Hepatocyte (in vitro differentiated cells): ENCODE measurements around the gene KLRC1.
"Not testable (repeated sequence)": the region's sequence is repeated elsewhere in the genome, so short reads cannot be mapped to it uniquely, and the experiment has no call there.

Experiments
- CTCF ChIP-seq: fragments of 200-600 bp; sonication (generic); IDR thresholded peaks from 2 replicates; pipeline ENCODE4 v1.5.1; 2016; ENCODE audit warnings: antibody characterized with exemption, mild to moderate bottlenecking; ENCODE audit not compliant: poor library complexity
- EZH2 ChIP-seq: fragments of 200-600 bp; sonication (generic); IDR thresholded peaks from 2 replicates; pipeline ENCODE4 v1.6.1; 2016; ENCODE audit warnings: antibody characterized with exemption, mild to moderate bottlenecking, borderline replicate concordance
- EZH2phosphoT487 ChIP-seq: fragments of 200-600 bp; sonication (generic); IDR thresholded peaks from one replicate; pipeline ENCODE4 v1.6.1; 2018; ENCODE audit warnings: antibody characterized with exemption, mild to moderate bottlenecking, low read depth, moderate library complexity; ENCODE audit not compliant: unreplicated experiment, severe bottlenecking

GRCh38 chr12:10481901-10482300, 28.7 kb upstream of the KLRC1 start:
- TF ChIP-seq CTCF, EZH2, EZH2phosphoT487: not testable (repeated sequence)
